Skin epidermis (tissue), 12 donors: ENCODE data around the gene KCNN2.

Source experiments
- H3K27ac ChIP-seq, 21 experiments: fragments of 200-600 bp; sonication (generic) in 11 of 21; one replicate each; pipeline ENCODE4 v1.5.0; 2020; ENCODE audit warnings: mild to moderate bottlenecking in 3 of 21, inconsistent platforms in 2 of 21, moderate library complexity in 2 of 21
- H3K4me3 ChIP-seq, 7 experiments: fragments of 200-600 bp; sonication (generic) in 2 of 7; one replicate each; pipeline ENCODE4 v1.5.0; 2020; ENCODE audit warnings: inconsistent platforms in 2 of 7, mild to moderate bottlenecking in 2 of 7, moderate library complexity in 1 of 7

KCNN2 gene

DNA sequence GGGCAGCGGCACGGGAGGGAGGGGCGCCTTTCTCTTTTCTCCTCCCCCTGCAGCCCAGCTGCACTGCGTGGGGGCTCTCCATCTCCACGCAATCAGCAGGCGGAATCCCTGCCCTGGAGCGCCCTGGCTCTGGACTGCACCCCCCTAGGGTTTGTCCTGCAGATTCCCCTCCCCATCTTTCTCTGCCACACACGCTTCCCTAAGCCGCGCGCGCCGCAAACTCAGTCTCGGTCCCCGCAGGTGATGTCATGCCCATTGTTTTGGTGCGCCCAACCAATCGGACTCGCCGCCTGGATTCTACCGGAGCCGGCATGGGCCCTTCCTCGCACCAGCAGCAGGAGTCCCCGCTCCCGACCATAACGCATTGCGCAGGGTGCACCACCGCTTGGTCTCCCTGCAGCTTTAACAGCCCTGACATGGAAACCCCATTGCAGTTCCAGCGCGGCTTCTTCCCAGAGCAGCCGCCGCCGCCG, at the start of gene KCNN2:
TSS of gene KCNN2 (plus strand) at position 347 of the 473 bp plus-strand sequence. CDS start at position 417, 70 bp downstream.
- Histone ChIP-seq H3K4me3 (peak within 1 kb of the TSS; percentile 30 to 55 (median 43)), H3K27ac (no peak within 1 kb of the TSS)

DNA sequence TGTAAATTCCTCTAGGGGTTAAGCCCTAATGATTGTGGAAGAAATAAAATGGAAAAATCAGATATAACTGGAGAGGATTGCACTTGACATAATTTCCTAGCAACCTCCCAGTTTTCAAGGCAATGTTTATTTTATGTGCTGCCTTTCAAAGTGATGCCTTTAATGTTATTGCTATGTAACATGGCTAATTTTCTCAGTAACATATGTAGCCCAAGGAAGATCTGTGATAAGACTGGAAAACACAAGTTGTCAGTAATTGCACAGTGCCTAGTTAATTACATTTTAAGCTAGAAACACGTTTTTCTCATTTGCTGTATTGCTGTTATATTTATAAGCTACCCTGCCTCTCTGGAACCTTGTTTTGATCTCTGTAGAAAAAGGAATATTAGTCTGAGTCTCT, 49.2 kb upstream of the KCNN2 start:
- Histone ChIP-seq H3K4me3 (no peak overlapping the region), H3K27ac (no peak overlapping the region)

DNA sequence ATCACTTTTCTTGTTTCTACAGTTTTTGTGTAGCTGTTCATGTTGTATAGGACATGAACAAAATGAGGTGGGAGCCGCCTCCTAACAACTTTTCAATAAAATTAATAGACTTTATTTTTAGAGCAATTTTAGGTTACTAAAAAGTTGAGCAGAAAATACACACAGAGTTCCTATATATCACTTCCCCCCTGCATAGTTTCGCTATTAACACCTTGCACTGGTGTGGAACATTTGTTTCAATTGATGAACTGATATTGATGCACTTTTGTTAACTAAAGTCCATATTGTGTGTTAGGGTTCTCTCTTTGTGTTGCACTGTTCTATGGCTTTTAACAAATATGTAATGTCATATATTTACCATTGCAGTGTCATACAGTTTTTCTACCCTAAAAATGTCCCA, 47.8 kb upstream of the KCNN2 start:
- H3K27ac ChIP-seq = no peak overlapping the region
- H3K4me3 ChIP-seq = no peak overlapping the region

DNA sequence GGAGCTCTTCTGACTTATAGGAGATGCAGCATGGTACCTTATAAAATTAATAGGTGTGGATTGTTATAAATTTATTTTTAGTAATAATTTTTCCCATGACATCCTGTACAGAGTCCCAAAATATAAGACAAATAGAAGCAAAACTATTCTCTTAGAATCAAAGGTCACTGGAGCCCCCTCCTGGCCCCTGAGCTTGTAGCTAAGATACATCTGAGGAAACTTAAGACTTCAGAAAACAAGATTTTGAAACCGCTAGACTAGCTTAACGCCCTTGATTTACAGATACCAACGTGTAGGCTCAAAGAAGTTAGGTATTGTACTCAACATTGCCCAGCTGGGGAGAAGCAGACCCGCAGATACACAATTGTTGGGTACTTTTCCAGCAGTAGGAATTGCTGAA, 45.7 kb upstream of the KCNN2 start:
- H3K4me3 ChIP-seq = no peak overlapping the region
- H3K27ac ChIP-seq = no peak overlapping the region

DNA sequence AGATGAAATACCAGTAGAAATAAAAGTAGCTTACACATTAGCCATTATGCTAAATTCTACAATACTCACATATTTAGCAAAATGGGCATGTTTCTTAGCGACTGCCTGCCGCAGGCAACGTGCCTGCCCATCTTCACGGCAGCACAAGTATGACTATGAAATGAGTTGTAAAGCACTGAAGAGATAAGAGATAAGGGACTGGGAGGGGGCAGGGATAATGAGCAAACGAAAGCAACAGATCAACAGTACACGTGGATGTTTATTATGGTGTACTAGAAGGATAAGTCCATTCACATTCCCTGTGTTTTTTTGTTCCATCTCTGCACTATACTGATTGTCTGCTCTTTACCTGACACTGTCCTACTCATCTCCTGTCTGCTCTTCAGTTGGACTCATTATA, 44.1 kb upstream of the KCNN2 start:
- Histone ChIP-seq H3K27ac (no peak overlapping the region), H3K4me3 (no peak overlapping the region)

DNA sequence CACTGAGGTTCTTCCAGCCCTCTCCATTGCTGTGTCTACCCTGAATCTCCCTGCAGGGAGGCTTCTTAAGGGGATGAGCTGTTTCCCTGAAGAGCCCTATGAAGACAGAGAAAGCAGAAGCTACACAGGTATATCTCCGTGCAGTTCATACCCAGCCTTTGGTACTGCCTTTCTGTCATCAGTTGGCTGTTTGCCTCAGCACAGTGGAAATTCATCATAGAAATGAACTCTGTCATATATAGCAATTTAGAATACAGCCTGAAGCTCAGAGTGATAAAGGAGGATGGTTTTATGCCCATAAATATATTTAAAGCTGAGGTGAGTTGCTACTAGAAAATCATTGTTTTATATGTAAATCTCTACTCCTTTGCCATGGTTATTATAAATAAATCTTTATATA, 42.6 kb upstream of the KCNN2 start:
- Histone ChIP-seq H3K4me3 (no peak overlapping the region), H3K27ac (peak overlapping the region in 1 of 21 experiments; percentile 21)

DNA sequence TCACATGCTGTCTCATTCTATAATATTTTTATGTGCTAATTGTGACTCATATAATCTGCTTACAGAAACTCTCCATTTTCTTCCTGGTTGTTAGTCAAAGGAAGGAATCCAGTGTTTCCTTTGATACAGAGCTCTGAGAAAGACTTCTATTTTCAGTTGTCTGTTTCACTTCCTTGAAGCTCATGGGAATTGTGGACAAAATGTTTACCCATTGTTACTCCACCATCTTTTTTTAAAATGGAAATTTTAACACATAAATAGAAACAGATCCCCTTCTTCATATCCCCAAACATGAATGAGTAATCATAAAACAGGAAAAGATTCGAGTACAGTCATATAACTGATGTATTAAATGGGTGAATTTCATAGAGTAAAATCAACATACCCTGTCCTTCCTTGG, 42.0 kb upstream of the KCNN2 start:
- H3K27ac ChIP-seq = peak overlapping the region in 2 of 21 experiments; percentile 2 to 45
- no peak overlapping the region for H3K4me3 ChIP-seq

DNA sequence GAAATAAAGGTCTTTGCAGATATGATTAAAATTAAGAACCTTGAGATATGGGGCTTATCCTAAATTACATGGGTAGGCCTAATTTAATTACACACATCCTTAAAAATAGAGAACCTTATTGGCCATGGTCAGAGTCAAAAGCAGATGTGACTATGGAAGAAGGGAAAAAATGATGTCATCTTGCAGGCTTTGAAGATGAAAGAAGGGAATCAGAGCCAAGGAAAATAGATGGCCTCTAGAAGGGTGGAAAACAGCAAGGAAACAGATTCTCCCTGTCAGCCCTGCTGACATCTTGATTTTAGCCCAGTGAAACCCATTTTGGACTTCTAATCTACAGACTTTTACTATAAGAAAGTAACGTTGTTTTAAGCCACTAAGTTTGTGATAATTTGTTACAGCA, 37.6 kb upstream of the KCNN2 start:
- Histone ChIP-seq H3K27ac (no peak overlapping the region), H3K4me3 (no peak overlapping the region)

DNA sequence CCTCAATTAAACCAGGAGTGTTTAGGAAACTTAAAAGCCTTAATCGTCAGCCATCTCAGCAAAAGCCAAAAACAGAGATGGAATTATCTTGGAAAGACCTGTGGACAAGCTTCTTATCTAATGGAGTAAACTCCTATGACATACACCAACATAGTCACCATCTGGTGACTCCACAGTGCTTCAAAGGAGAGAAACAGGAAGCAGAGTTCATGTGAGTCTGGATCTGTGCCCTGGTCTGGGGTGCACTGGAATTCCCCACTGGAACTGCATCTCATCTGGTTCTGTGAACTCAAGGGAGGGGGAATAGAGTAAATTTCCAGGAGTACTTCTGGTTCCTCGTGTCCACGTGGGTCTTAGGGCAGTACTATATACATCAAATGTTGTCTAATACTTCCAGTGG, 36.3 kb upstream of the KCNN2 start:
- Histone ChIP-seq H3K4me3 (no peak overlapping the region), H3K27ac (no peak overlapping the region)

DNA sequence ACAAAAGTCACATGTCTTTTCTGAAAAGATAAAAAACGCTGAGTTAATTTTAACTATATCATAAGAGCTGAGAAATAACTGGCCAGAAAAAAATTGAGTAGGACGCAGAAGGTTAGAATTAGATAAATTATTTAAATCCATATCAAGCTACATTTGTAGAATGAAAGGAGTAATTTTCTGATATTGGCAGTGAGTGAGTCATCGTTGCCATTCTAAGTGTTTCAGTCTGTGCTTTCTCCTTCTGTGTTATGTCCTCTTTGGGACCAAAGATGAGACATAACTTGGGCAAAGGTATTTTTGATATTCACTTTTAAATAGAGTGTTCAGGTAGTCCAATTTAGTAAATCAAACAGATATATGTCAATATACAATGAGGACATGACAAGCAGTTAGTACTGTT, 34.4 kb upstream of the KCNN2 start:
- Histone ChIP-seq H3K4me3 (no peak overlapping the region), H3K27ac (no peak overlapping the region)

DNA sequence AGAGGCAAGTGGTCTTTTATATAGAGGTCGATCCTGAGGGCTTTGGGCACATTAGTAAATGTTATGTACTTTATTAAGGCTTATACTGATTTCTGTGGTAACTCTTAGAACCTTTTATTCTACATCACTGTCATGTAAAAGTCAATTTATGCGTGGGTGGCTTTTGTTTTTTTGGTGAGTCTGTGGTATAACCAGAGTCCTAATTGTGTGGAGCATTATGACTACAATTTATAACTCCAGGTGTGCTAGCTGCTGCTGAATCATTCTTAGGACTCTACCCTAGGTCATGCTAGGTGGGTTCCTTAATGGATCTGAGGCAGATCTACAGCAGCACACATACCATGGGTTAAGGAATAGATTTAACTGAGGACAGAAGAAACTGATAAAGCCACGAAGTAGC, 33.9 kb upstream of the KCNN2 start:
- Histone ChIP-seq H3K27ac (no peak overlapping the region), H3K4me3 (no peak overlapping the region)

DNA sequence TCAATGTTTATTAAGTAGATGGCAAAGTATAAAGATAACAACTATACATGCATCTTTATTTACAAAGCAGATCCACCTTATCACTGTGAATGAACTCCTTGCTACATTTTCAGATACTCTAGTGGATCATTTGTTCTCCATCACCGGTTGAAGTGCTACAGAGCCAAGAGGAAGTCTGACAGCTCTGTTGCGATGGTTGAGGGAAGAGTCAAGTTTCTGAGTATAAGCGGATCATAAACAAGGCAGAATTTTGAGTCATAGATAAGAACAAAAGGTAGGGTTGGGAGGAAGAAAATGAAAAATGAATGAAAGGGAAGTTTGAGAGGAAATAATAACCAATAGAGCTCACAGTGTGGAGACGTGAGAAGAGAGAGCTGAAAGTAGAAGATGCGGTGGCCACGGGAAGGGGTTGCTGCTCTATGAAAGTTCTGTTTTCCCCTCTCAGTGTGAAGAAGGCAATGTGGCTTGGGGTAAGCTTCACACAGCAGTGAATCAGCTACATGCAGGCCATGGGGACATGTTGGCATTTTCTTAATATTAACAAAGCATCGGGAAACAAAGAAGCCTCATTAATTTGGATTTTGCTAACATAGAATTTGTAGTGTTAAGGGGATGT, 30.8 kb upstream of the KCNN2 start:
- Histone ChIP-seq H3K27ac (no peak overlapping the region), H3K4me3 (no peak overlapping the region)

DNA sequence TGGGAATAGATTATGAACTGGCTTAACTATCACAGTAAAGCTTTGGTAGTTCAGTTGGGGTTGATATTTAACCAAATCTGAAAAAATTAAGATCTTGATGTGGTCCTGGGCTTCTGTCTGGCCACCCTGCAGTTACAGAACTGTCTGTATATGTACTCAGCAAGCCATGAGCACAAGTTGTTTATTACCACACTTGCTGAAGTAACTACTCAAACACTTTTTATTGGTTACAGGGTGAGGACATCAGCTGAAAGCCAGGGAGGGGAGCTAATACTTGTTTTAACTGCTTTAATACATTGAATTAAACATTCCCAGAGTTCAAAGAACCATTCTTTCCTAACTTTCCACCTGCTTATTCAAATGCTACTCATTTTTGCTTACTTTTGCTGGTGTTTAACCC, 29.4 kb upstream of the KCNN2 start:
- Histone ChIP-seq H3K27ac (no peak overlapping the region), H3K4me3 (no peak overlapping the region)

DNA sequence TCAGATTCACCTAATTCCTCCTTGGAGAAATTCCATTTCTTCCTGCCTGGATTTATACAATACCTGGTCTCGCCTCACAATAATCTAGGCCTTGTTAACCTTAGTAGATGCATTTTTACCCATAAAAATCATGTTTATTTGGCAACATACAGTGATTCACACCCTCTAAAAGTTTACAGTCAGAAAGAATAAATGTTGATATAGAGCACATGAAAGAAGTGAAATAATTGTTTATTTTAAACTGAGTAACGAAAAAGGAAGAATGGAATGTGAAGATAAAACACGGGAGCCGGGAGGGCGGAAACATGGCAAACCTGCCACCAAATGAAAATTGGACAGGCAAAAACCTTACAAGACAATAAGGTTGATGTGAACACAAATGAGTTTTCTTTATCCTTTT, 28.9 kb upstream of the KCNN2 start:
- H3K27ac ChIP-seq = no peak overlapping the region
- H3K4me3 ChIP-seq = no peak overlapping the region

DNA sequence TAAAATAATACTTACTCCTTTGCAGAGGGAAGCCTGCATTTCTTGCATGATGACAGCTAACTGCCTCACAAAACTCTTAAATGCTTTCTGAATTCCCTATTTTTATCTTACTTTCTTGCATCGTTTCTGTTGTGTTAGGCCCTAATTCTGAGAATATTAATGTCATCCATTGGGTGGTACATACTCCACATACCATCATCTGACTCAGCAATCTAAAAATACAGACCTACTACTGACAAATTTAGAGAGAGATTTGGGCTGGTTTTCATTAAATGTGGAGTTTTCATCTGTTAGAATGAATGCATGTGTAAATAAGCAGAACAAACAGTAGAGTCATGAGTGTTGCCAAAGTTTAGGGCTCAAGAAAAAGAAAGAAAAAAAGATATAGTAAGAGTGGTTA, 26.5 kb upstream of the KCNN2 start:
- Histone ChIP-seq H3K27ac (peak overlapping the region in 1 of 21 experiments; percentile 65), H3K4me3 (no peak overlapping the region)

DNA sequence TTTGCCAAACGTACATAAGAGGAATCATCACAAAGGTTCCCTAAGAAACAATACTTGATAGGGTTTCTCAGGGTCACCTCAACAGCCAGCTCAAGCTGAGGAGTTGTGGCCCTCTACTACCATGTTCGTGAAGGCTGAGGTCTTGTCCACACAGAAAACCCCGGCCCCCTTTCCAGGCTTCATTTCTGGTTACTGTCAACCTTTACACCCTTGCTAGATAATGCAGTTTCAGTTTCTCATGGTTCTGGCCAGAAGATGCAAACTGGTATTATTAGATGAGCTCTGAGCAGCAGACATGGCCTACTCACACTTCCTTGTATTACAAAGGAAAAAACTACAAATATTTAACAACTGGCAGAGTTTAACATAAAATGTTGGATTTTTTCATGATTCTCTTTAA, 22.8 kb upstream of the KCNN2 start:
- H3K4me3 ChIP-seq = no peak overlapping the region

DNA sequence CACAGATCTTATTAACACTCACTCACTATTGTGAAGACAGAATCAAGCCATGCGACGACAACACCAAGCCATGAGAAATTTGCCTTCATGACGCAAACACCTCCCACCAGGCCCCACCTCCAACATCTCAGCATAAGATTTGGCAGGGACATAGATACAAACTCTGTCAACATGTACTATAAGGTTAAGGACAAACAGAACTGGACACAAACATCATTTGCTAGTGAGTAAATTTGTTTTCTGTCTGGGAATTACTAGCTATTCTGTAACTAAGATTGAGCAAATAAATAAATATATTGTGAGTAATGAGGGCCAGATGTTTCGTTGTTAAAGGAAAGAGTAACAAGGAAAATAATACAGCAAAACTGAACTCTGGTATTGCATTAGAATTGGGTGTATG, 15.7 kb upstream of the KCNN2 start:
- Histone ChIP-seq H3K4me3 (no peak overlapping the region), H3K27ac (no peak overlapping the region)

More for the DNA sequence above, 22.8 kb upstream of the KCNN2 start:
- H3K27ac ChIP-seq = no peak overlapping the region

DNA sequence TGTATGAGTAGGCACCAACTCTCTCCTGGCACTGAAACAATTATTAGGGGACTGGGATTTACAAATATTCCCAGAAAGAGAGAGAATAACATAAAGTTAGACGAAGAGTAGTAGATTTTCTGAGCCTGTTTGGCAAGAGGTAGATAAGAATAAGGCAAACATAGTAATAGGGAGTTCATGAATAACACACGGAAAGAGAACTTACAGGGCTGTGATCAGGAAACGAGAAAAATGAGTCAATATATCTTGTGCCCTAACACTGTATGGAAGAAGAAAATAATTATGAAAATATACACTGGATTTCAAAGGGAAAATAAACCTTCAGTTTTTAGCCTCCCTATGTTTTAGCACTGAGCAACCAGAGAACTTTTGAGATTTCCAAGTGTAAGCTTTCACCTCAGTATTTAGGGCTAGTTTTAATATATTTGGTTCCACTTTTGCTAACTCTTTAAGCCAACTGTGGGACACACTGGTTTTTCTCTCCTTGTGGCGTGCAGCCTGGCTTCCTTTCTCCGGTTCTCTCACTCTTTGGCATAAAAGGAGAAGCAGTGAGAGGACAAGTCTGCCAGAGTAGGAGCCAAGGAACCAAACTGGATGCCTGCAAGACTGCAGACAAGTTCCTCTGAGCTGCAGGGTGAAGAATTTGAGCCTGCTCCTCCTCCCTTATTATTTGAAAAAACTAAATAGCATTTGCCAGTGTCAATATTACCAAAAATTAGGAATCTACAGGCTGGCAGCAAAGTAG, 6.6 kb upstream of the KCNN2 start:
- Histone ChIP-seq H3K4me3 (no peak overlapping the region), H3K27ac (no peak overlapping the region)

DNA sequence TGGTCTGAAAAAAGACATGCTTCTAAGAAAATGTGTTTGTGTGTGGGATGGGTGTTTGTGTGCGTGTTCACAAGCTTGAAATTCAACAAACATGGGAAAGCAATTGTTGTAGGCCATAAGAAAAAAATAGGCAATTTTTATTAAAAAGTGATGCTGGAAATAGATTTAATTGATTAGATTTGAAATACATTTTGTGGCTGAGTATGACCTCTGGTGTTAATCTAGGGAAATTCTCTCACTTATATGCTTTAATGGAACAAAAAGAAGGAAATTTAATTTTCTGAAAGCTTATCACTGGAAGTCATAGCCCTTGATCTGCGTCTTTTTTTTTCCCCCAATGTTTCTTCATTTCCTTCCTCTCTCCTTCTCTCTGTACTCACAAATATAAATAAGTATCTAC, 3.5 kb upstream of the KCNN2 start:
- no peak overlapping the region for H3K4me3 ChIP-seq

DNA sequence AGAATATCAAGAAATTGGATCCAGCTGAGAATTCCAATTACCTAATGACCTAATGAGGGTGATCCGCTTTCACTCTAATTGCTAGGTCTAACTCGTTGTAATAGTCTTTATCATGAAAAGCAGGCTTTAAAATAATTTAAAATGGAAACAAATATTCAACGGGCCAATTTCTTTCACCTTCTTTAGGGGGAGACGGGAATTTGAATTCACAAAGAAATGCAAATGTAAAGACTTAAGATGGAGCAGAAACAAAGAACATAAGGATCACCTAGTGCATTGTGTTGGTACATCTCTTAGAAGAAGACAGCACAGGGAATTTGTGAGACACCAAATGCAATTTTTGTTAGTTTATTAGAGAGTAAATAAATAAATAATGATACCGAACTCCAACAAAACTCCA, 1.5 kb upstream of the KCNN2 start:
- Histone ChIP-seq H3K27ac (no peak overlapping the region), H3K4me3 (peak overlapping the region in 2 of 7 experiments; percentile 43 to 50)

More for the DNA sequence above, 3.5 kb upstream of the KCNN2 start:
- H3K27ac ChIP-seq = no peak overlapping the region
